ENCODE measurements around the gene C20orf144. TPM values are rescaled to one million over a fixed set of nuclear protein-coding genes. Genes with fewer than 3 reads are reported as not detected.

Gene C20orf144
- total and polyA plus RNA-seq, 2 donors from 2014 or later: 0.16 TPM; not detected in 1

- intact Hi-C loops (cut with DNase I): loop anchor here (10.0 kb wide), 1 partner anchor 201 kb away; no protein-coding TSS in a partner anchor
- no peak overlapping the region for H3K27ac ChIP-seq (ENCODE audit: low read depth in 2 of 2, low read length in 2 of 2)
- H3K4me1 ChIP-seq (ENCODE audit: control insufficient read depth in 2 of 3, insufficient read depth in 2 of 3, low read depth in 1 of 3, low read length in 3 of 3): peaks cover 5 to 12% (median 11%) of the 10 kb centered on the region in 3 donors
- peak in 1 of 5 donors; percentile 55 for DNase-seq
- TF ChIP-seq, protein P1, sequence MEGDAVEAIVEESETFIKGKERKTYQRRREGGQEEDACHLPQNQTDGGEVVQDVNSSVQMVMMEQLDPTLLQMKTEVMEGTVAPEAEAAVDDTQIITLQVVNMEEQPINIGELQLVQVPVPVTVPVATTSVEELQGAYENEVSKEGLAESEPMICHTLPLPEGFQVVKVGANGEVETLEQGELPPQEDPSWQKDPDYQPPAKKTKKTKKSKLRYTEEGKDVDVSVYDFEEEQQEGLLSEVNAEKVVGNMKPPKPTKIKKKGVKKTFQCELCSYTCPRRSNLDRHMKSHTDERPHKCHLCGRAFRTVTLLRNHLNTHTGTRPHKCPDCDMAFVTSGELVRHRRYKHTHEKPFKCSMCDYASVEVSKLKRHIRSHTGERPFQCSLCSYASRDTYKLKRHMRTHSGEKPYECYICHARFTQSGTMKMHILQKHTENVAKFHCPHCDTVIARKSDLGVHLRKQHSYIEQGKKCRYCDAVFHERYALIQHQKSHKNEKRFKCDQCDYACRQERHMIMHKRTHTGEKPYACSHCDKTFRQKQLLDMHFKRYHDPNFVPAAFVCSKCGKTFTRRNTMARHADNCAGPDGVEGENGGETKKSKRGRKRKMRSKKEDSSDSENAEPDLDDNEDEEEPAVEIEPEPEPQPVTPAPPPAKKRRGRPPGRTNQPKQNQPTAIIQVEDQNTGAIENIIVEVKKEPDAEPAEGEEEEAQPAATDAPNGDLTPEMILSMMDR (IDR thresholded peaks at IDR 0.05; ENCODE audit: borderline replicate concordance, extremely low read depth, insufficient read depth): no peak
- no peaks in the 10 kb centered on the region for H3K36me3 ChIP-seq (ENCODE audit: control insufficient read depth in 2 of 3, insufficient read depth in 3 of 3, low read length in 3 of 3)
- no peak for FAIRE-seq
- H3K9ac ChIP-seq (ENCODE audit: low read length in 3 of 3): no peak overlapping the region
- H3K4me3 ChIP-seq (ENCODE audit: low read length in 3 of 3): no peak overlapping the region
- no peaks in the 10 kb centered on the region for H3K9me3 ChIP-seq (ENCODE audit: control insufficient read depth in 2 of 3, insufficient read depth in 1 of 3, low read length in 3 of 3)
- H3K27me3 ChIP-seq (ENCODE audit: control insufficient read depth, insufficient read depth, low read length): no peaks in the 10 kb centered on the region
Measured at GRCh38 chr20:33656010-33656782, 5.9 kb upstream of the C20orf144 start.

GRCh38 chr20:33656783-33657703 lies 5.1 kb upstream of the C20orf144 start:
- Histone ChIP-seq H3K4me1 (ENCODE audit: control insufficient read depth in 2 of 3, insufficient read depth in 2 of 3, low read depth in 1 of 3, low read length in 3 of 3) (peaks cover 2 to 11% (median 10%) of the 10 kb centered on the region in 3 donors), H3K4me3 (ENCODE audit: low read length in 3 of 3) (no peak overlapping the region), H3K9me3 (ENCODE audit: control insufficient read depth in 2 of 3, insufficient read depth in 1 of 3, low read length in 3 of 3) (no peaks in the 10 kb centered on the region), H3K27me3 (ENCODE audit: control insufficient read depth, insufficient read depth, low read length) (no peaks in the 10 kb centered on the region), H3K36me3 (ENCODE audit: control insufficient read depth in 2 of 3, insufficient read depth in 3 of 3, low read length in 3 of 3) (no peaks in the 10 kb centered on the region), H3K27ac (ENCODE audit: low read depth in 2 of 2, low read length in 2 of 2) (no peak overlapping the region), H3K9ac (ENCODE audit: low read length in 3 of 3) (no peak overlapping the region)
- intact Hi-C loops (cut with DNase I): loop anchor here (10.0 kb wide), 1 partner anchor 202 kb away; no protein-coding TSS in a partner anchor
- peak in 1 of 5 donors; percentile 59 for DNase-seq
- no peak for FAIRE-seq
- TF ChIP-seq, protein P1 (IDR thresholded peaks at IDR 0.05; ENCODE audit: borderline replicate concordance, extremely low read depth, insufficient read depth): no peak

- Histone ChIP-seq H3K9me3 (ENCODE audit: control insufficient read depth in 2 of 3, insufficient read depth in 1 of 3, low read length in 3 of 3) (no peaks in the 10 kb centered on the region), H3K27ac (ENCODE audit: low read depth in 2 of 2, low read length in 2 of 2) (no peak overlapping the region), H3K4me3 (ENCODE audit: low read length in 3 of 3) (no peak overlapping the region), H3K9ac (ENCODE audit: low read length in 3 of 3) (no peak overlapping the region), H3K27me3 (ENCODE audit: control insufficient read depth, insufficient read depth, low read length) (no peaks in the 10 kb centered on the region), H3K4me1 (ENCODE audit: control insufficient read depth in 2 of 3, insufficient read depth in 2 of 3, low read depth in 1 of 3, low read length in 3 of 3) (peaks cover 2 to 11% (median 10%) of the 10 kb centered on the region in 3 donors), H3K36me3 (ENCODE audit: control insufficient read depth in 2 of 3, insufficient read depth in 3 of 3, low read length in 3 of 3) (no peaks in the 10 kb centered on the region)
- FAIRE-seq (no peak), DNase-seq (peak in 1 of 5 donors; percentile 56)
- intact Hi-C loops (cut with DNase I): loop anchor here (10.0 kb wide), 1 partner anchor 203 kb away; no protein-coding TSS in a partner anchor
- TF ChIP-seq, protein P1 (IDR thresholded peaks at IDR 0.05; ENCODE audit: borderline replicate concordance, extremely low read depth, insufficient read depth): no peak
Measured at GRCh38 chr20:33657704-33658095, 4.4 kb upstream of the C20orf144 start.

Measured in kidney (tissue), 14 donors.